Liver (tissue), 3 donors: Measurements from ENCODE around the gene CCDC190.

Experiments
- HNF4G ChIP-seq: IDR thresholded peaks from 2 replicates; pipeline ENCODE4 v1.6.1; 2016; ENCODE audit warnings: antibody characterized with exemption
- JUND ChIP-seq, 2 donors: IDR thresholded peaks; 2 replicates each; pipeline ENCODE4 v1.6.1; 2016; ENCODE audit warnings: antibody characterized with exemption in 2 of 2
- RAD21 ChIP-seq, 2 donors: IDR thresholded peaks; 2 replicates each; pipeline ENCODE4 v1.6.1; 2016; ENCODE audit warnings: antibody characterized with exemption in 2 of 2, mild to moderate bottlenecking in 2 of 2
- TAF1 ChIP-seq: conservative IDR thresholded peaks from 2 replicates; pipeline ENCODE4 v1.6.1; 2016; ENCODE audit warnings: antibody characterized with exemption, mild to moderate bottlenecking
- YY1 ChIP-seq: IDR thresholded peaks from 2 replicates; pipeline ENCODE4 v1.6.1; 2016; ENCODE audit warnings: antibody characterized with exemption, mild to moderate bottlenecking
- TF ChIP-seq, protein P1 (sequence below): fragments of 150-350 bp; IDR thresholded peaks from 2 replicates; pipeline ENCODE4 v1.5.1; 2017; ENCODE audit warnings: improper control_type of control experiment, low read depth, low read length; ENCODE audit not compliant: missing input control
- TF ChIP-seq, protein P2 (sequence below): IDR thresholded peaks from 2 replicates; pipeline ENCODE4 v1.6.1; 2016; ENCODE audit warnings: antibody characterized with exemption, mild to moderate bottlenecking
- TF ChIP-seq, protein P3 (sequence below): IDR thresholded peaks from 2 replicates; pipeline ENCODE4 v1.6.1; 2016; ENCODE audit warnings: antibody characterized with exemption
- TF ChIP-seq, protein P4 (sequence below): IDR thresholded peaks from 2 replicates; pipeline ENCODE4 v1.6.1; 2016; ENCODE audit warnings: antibody characterized with exemption
- donor health status: healthy.
- donor health status: healthy.

DNA sequence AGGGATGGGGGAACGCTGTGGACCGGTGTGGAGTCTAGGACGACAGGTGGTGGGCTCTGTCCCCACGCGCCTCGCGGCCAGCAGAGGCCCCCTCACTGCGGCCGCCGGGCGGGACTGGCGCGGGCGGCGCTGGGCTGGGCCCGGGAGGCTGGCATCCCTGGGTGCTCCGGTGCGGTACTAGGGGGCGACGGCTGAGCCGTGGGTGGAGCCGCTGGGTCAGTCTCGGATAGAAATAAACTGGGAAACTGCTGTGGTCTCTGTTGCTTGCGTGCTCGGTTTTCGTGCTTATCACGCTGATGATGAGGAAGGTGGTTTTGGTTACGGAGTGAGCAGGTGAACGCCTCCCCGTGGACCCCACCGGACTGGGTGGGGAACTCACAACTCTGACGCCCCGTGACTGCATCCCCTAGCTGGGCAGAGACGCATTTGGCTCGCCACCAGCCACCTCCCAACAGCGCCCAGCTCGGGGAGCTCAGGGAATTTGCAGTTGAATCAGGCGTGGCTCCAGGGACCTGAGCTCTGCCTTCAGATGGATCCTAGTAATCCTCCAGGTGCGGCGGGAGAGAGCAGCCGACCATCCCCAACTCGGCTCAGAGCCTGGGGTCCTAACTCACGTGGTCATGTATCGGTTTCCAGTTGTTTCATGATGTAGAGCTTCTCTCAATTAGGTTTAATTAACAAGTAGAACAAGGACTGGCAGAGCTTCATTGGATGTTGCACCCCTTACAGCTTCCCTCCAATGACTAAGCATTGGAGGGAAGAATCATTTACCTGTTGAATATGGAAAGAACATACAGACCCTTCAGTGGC is 38.4 kb downstream of the CCDC190 start:
- TF ChIP-seq, protein P1, sequence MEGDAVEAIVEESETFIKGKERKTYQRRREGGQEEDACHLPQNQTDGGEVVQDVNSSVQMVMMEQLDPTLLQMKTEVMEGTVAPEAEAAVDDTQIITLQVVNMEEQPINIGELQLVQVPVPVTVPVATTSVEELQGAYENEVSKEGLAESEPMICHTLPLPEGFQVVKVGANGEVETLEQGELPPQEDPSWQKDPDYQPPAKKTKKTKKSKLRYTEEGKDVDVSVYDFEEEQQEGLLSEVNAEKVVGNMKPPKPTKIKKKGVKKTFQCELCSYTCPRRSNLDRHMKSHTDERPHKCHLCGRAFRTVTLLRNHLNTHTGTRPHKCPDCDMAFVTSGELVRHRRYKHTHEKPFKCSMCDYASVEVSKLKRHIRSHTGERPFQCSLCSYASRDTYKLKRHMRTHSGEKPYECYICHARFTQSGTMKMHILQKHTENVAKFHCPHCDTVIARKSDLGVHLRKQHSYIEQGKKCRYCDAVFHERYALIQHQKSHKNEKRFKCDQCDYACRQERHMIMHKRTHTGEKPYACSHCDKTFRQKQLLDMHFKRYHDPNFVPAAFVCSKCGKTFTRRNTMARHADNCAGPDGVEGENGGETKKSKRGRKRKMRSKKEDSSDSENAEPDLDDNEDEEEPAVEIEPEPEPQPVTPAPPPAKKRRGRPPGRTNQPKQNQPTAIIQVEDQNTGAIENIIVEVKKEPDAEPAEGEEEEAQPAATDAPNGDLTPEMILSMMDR = no peak
- TF ChIP-seq YY1 (no peak), HNF4G (no peak), JUND (IDR thresholded peaks at IDR 0.05) (no peak), TAF1 (no peak), RAD21 (IDR thresholded peaks at IDR 0.05) (no peak)
- TF ChIP-seq, protein P2, sequence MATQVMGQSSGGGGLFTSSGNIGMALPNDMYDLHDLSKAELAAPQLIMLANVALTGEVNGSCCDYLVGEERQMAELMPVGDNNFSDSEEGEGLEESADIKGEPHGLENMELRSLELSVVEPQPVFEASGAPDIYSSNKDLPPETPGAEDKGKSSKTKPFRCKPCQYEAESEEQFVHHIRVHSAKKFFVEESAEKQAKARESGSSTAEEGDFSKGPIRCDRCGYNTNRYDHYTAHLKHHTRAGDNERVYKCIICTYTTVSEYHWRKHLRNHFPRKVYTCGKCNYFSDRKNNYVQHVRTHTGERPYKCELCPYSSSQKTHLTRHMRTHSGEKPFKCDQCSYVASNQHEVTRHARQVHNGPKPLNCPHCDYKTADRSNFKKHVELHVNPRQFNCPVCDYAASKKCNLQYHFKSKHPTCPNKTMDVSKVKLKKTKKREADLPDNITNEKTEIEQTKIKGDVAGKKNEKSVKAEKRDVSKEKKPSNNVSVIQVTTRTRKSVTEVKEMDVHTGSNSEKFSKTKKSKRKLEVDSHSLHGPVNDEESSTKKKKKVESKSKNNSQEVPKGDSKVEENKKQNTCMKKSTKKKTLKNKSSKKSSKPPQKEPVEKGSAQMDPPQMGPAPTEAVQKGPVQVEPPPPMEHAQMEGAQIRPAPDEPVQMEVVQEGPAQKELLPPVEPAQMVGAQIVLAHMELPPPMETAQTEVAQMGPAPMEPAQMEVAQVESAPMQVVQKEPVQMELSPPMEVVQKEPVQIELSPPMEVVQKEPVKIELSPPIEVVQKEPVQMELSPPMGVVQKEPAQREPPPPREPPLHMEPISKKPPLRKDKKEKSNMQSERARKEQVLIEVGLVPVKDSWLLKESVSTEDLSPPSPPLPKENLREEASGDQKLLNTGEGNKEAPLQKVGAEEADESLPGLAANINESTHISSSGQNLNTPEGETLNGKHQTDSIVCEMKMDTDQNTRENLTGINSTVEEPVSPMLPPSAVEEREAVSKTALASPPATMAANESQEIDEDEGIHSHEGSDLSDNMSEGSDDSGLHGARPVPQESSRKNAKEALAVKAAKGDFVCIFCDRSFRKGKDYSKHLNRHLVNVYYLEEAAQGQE = no peak
- TF ChIP-seq, protein P3, sequence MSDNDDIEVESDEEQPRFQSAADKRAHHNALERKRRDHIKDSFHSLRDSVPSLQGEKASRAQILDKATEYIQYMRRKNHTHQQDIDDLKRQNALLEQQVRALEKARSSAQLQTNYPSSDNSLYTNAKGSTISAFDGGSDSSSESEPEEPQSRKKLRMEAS = no peak
- TF ChIP-seq, protein P4, sequence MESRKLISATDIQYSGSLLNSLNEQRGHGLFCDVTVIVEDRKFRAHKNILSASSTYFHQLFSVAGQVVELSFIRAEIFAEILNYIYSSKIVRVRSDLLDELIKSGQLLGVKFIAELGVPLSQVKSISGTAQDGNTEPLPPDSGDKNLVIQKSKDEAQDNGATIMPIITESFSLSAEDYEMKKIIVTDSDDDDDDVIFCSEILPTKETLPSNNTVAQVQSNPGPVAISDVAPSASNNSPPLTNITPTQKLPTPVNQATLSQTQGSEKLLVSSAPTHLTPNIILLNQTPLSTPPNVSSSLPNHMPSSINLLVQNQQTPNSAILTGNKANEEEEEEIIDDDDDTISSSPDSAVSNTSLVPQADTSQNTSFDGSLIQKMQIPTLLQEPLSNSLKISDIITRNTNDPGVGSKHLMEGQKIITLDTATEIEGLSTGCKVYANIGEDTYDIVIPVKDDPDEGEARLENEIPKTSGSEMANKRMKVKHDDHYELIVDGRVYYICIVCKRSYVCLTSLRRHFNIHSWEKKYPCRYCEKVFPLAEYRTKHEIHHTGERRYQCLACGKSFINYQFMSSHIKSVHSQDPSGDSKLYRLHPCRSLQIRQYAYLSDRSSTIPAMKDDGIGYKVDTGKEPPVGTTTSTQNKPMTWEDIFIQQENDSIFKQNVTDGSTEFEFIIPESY = no peak
